OCI-LY7 (cell line): ENCODE results near the gene MINDY4.

ENCODE experiments used
- CTCF ChIP-seq: fragments of 200-600 bp; sonication (generic); conservative IDR thresholded peaks from 2 replicates; pipeline ENCODE4 v1.5.1; 2014; ENCODE audit warnings: mild to moderate bottlenecking, antibody characterized with exemption, low read length, moderate library complexity, mixed read lengths
- EZH2phosphoT487 ChIP-seq: fragments of 200-600 bp; sonication (generic); IDR thresholded peaks from 2 replicates; pipeline ENCODE4 v1.6.1; 2018; ENCODE audit warnings: low read depth, borderline replicate concordance, mild to moderate bottlenecking, mixed run types, antibody characterized with exemption, low read length, moderate library complexity, mixed read lengths

- TF ChIP-seq CTCF = no peak
- TF ChIP-seq EZH2phosphoT487 = no peak
Measured at GRCh38 chr7:30846378-30846777, 75.2 kb downstream of the MINDY4 start.
